OCI-LY1 (cell line): Measurements from ENCODE around the gene TRIM29.

ENCODE experiments used
- H2AFZ ChIP-seq: fragments of 200-600 bp; sonication (generic), shearing (Covaris generic); 2 replicates; pipeline ENCODE4 v1.6.0; 2014; ENCODE audit warnings: antibody characterized with exemption, mild to moderate bottlenecking, low read length
- H3F3A ChIP-seq: fragments of 200-600 bp; sonication (generic), shearing (Covaris generic); 2 replicates; pipeline ENCODE4 v1.6.0; 2014; ENCODE audit warnings: mild to moderate bottlenecking, antibody characterized with exemption, low read length, moderate library complexity; ENCODE audit not compliant: insufficient read depth
- H3K27ac ChIP-seq: fragments of 200-600 bp; sonication (generic); 2 replicates; pipeline ENCODE4 v1.5.1; 2014; ENCODE audit warnings: low read length, mixed run types, mild to moderate bottlenecking, low read depth; ENCODE audit not compliant: poor library complexity, severe bottlenecking
- H3K27me3 ChIP-seq: fragments of 200-600 bp; sonication (generic); 2 replicates; pipeline ENCODE4 v1.6.0; 2014; ENCODE audit warnings: antibody characterized with exemption, mild to moderate bottlenecking, low read length, moderate library complexity; ENCODE audit not compliant: insufficient read depth
- H3K36me3 ChIP-seq: fragments of 200-600 bp; sonication (generic); 2 replicates; pipeline ENCODE4 v1.6.1; 2014; ENCODE audit warnings: mild to moderate bottlenecking, antibody characterized with exemption, low read length, moderate library complexity, mixed read lengths; ENCODE audit not compliant: insufficient read depth
- H3K4me1 ChIP-seq: fragments of 200-600 bp; sonication (generic); 2 replicates; pipeline ENCODE4 v1.5.1; 2014; ENCODE audit warnings: mild to moderate bottlenecking, low read length, moderate library complexity; ENCODE audit not compliant: insufficient read depth, severe bottlenecking
- H3K4me2 ChIP-seq: fragments of 200-600 bp; sonication (generic), shearing (Covaris generic); 2 replicates; pipeline ENCODE4 v1.6.1; 2014; ENCODE audit warnings: low read length
- H3K4me3 ChIP-seq: fragments of 200-600 bp; sonication (generic); 2 replicates; pipeline ENCODE4 v1.5.1; 2014; ENCODE audit warnings: low read length, low read depth, mild to moderate bottlenecking, mixed read lengths; ENCODE audit not compliant: poor library complexity, severe bottlenecking
- H3K79me2 ChIP-seq: fragments of 200-600 bp; shearing (Covaris generic); 2 replicates; pipeline ENCODE4 v1.6.1; 2016; ENCODE audit warnings: mixed run types, low read length, mixed read lengths; ENCODE audit not compliant: insufficient read depth
- H3K9ac ChIP-seq: fragments of 200-600 bp; sonication (generic), shearing (Covaris generic); 2 replicates; pipeline ENCODE4 v1.6.1; 2014; ENCODE audit warnings: mild to moderate bottlenecking, low read length, mixed read lengths
- H3K9me2 ChIP-seq: fragments of 200-600 bp; sonication (generic), shearing (Covaris generic); 2 replicates; pipeline ENCODE4 v1.6.1; 2014; ENCODE audit warnings: low read depth, mild to moderate bottlenecking, low read length, mixed read lengths
- H3K9me3 ChIP-seq: fragments of 200-600 bp; shearing (Covaris generic); 2 replicates; pipeline ENCODE4 v1.6.1; 2014; ENCODE audit warnings: low read length, mixed read lengths
- H4K20me1 ChIP-seq: fragments of 200-600 bp; sonication (generic), shearing (Covaris generic); 2 replicates; pipeline ENCODE4 v1.6.0; 2016; ENCODE audit warnings: mild to moderate bottlenecking, low read length; ENCODE audit not compliant: insufficient read depth
- CTCF ChIP-seq: fragments of 200-600 bp; sonication (generic), shearing (Covaris generic); IDR thresholded peaks from 2 replicates; pipeline ENCODE4 v1.5.1; 2017; ENCODE audit warnings: mild to moderate bottlenecking, antibody characterized with exemption, low read length, moderate library complexity, mixed read lengths
- EZH2 ChIP-seq: fragments of 200-600 bp; sonication (generic), shearing (Covaris generic); IDR thresholded peaks from 2 replicates; pipeline ENCODE4 v1.8.0; 2017; ENCODE audit warnings: borderline replicate concordance, mixed run types, mild to moderate bottlenecking, antibody characterized with exemption, low read length, moderate library complexity, mixed read lengths

TRIM29 gene

GRCh38 chr11:120130991-120131760 lies 6.7 kb downstream of the TRIM29 start:
- Histone ChIP-seq H4K20me1 (no peaks in the 10 kb centered on the region), H3K79me2 (no peaks in the 10 kb centered on the region), H3K36me3 (no peaks in the 10 kb centered on the region), H3F3A (no peaks in the 10 kb centered on the region), H3K4me3 (no peak overlapping the region), H3K27ac (no peak overlapping the region), H3K9me2 (no peaks in the 10 kb centered on the region), H3K9me3 (no peaks in the 10 kb centered on the region), H2AFZ (no peak overlapping the region), H3K4me2 (no peak overlapping the region), H3K27me3 (no peaks in the 10 kb centered on the region), H3K4me1 (no peaks in the 10 kb centered on the region), H3K9ac (no peak overlapping the region)
- TF ChIP-seq CTCF, result no peak
- TF ChIP-seq EZH2, result no peak

- Histone ChIP-seq H2AFZ (no peak overlapping the region), H3K79me2 (no peaks in the 10 kb centered on the region), H3K27ac (no peak overlapping the region), H3K4me1 (no peaks in the 10 kb centered on the region), H3K36me3 (no peaks in the 10 kb centered on the region), H3K9me2 (no peaks in the 10 kb centered on the region), H3K27me3 (no peaks in the 10 kb centered on the region), H3F3A (no peaks in the 10 kb centered on the region), H3K4me3 (no peak overlapping the region), H3K9me3 (no peaks in the 10 kb centered on the region), H4K20me1 (no peaks in the 10 kb centered on the region), H3K9ac (no peak overlapping the region), H3K4me2 (no peak overlapping the region)
- TF ChIP-seq CTCF (no peak), EZH2 (no peak)
These were observed 7.5 kb downstream of the TRIM29 start for GRCh38 chr11:120130176-120130980.

DNA sequence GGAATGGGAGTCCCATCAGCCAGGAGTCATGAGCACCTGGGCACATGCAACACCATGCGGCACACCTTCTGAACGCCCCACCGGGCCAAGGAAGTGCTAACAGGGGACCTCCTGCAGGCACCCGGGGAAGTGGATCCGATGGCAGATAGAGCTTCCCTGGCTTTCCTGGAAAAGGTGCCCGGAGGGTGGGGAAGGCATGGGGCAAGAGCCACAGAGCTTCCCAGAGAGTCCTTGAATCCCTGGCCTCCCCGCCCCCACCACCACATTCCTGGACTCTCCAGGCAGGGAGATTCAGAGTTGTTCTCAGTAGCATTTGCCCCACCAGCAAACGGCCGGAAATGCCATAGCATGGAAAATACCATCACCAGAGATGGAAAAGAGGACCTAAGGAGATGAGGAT lies 8.3 kb downstream of the TRIM29 start:
- TF ChIP-seq CTCF (no peak), EZH2 (no peak)
- Histone ChIP-seq H3K9me3 (no peaks in the 10 kb centered on the region), H3K4me3 (no peak overlapping the region), H4K20me1 (no peaks in the 10 kb centered on the region), H3K79me2 (no peaks in the 10 kb centered on the region), H3K4me1 (no peaks in the 10 kb centered on the region), H3K36me3 (no peaks in the 10 kb centered on the region), H2AFZ (no peak overlapping the region), H3K27ac (no peak overlapping the region), H3K4me2 (no peak overlapping the region), H3K9ac (no peak overlapping the region), H3K27me3 (no peaks in the 10 kb centered on the region), H3K9me2 (no peaks in the 10 kb centered on the region), H3F3A (no peaks in the 10 kb centered on the region)
